Muscle of back (tissue), 11 donors: Measurements from ENCODE around the gene RFX7. TPM values are rescaled to one million over a fixed set of nuclear protein-coding genes. Genes with fewer than 3 reads are reported as not detected.
A peak's percentile ranks its signal among the peaks of the same experiment; 100 is the strongest.

Source experiments
- DNase-seq, 3 donors: peaks; one replicate each; pipeline versions ENCODE4 v3.0.0 to v3.0.0-alpha.2; 2013
- polyA plus RNA-seq, 10 donors: library from polyadenylated mRNA; unstranded; fragments of 120-200 nt; gene quantifications; one replicate each; pipeline ENCODE4 v1.2.1, GENCODE V29; 2013; ENCODE audit not compliant: insufficient read length in 10 of 10

Gene RFX7
- polyA plus RNA-seq, 10 donors, result 9.6 to 17.6 (median 14.2) TPM

- no peak for DNase-seq
These were observed 115.6 kb downstream of the RFX7 start for GRCh38 chr15:56128081-56128480.

- DNase-seq, result no peak
These were observed 117.3 kb downstream of the RFX7 start for GRCh38 chr15:56126409-56126808.

GRCh38 chr15:56124391-56124790 is 119.3 kb downstream of the RFX7 start:
- no peak for DNase-seq

GRCh38 chr15:56105855-56106254 is 137.8 kb downstream of the RFX7 start:
- DNase-seq, result no peak

GRCh38 chr15:56102441-56102840 is 141.2 kb downstream of the RFX7 start:
- DNase-seq, result peak in 2 of 3 donors; percentile 59 to 61

GRCh38 chr15:56099311-56099710 is 144.4 kb downstream of the RFX7 start:
- peak in 2 of 3 donors; percentile 3 to 6 for DNase-seq

- peak in 2 of 3 donors; percentile 2 to 18 for DNase-seq
These were observed 145.3 kb downstream of the RFX7 start for GRCh38 chr15:56098195-56098863.

GRCh38 chr15:56095406-56095805 is 148.3 kb downstream of the RFX7 start:
- DNase-seq, result no peak

- DNase-seq, result no peak
These were observed 149.5 kb downstream of the RFX7 start for GRCh38 chr15:56094171-56094570.

GRCh38 chr15:56088389-56088788 is 155.3 kb downstream of the RFX7 start:
- DNase-seq, result no peak

GRCh38 chr15:56086566-56086965 is 157.1 kb downstream of the RFX7 start:
- DNase-seq, result no peak

GRCh38 chr15:56082263-56082761 is 161.4 kb downstream of the RFX7 start:
- no peak for DNase-seq

- no peak for DNase-seq
These were observed 166.6 kb downstream of the RFX7 start for GRCh38 chr15:56077081-56077480.

GRCh38 chr15:56076640-56077039 is 167.0 kb downstream of the RFX7 start:
- DNase-seq, result no peak

- DNase-seq, result no peak
These were observed 169.0 kb downstream of the RFX7 start for GRCh38 chr15:56074481-56075265.

GRCh38 chr15:56064152-56064551 is 179.5 kb downstream of the RFX7 start:
- DNase-seq, result no peak

GRCh38 chr15:56059716-56060115 is 184.0 kb downstream of the RFX7 start:
- DNase-seq, result no peak

- no peak for DNase-seq
These were observed 184.7 kb downstream of the RFX7 start for GRCh38 chr15:56058986-56059385.

- DNase-seq, result no peak
These were observed 187.1 kb downstream of the RFX7 start for GRCh38 chr15:56056626-56057025.

- DNase-seq, result no peak
These were observed 190.7 kb downstream of the RFX7 start for GRCh38 chr15:56053046-56053400.

- peak in 2 of 3 donors; percentile 16 to 37 for DNase-seq
These were observed 191.2 kb downstream of the RFX7 start for GRCh38 chr15:56052395-56053045.

- no peak for DNase-seq
These were observed 192.0 kb downstream of the RFX7 start for GRCh38 chr15:56051676-56052075.

GRCh38 chr15:56049577-56049976 is 194.1 kb downstream of the RFX7 start:
- no peak for DNase-seq
